Neural progenitor cell (in vitro differentiated cells): ENCODE results near the gene CCND2. TPM values are rescaled to one million over a fixed set of nuclear protein-coding genes. Genes with fewer than 3 reads are reported as not detected.

Source experiments
- DNase-seq: peaks from one replicate; pipeline ENCODE4 v3.0.0-alpha.2; 2016; ENCODE audit warnings: low spot score
- H2AFZ ChIP-seq: fragments of 200-600 bp; sonication (generic); replicated peaks from 2 replicates; pipeline ENCODE4 v1.6.1; 2016; ENCODE audit warnings: antibody characterized with exemption
- H3F3A ChIP-seq: fragments of 200-600 bp; sonication (generic); 2 replicates; pipeline ENCODE4 v1.6.1; 2016; ENCODE audit warnings: antibody characterized with exemption, low read depth
- H3K27ac ChIP-seq: fragments of 200-600 bp; sonication (generic); 2 replicates; pipeline ENCODE4 v1.5.1; 2016; ENCODE audit warnings: mild to moderate bottlenecking
- H3K27me3 ChIP-seq: fragments of 200-600 bp; sonication (generic); 2 replicates; pipeline ENCODE4 v1.6.1; 2016; ENCODE audit warnings: mild to moderate bottlenecking, moderate library complexity
- H3K36me3 ChIP-seq: fragments of 200-600 bp; sonication (generic); 2 replicates; pipeline ENCODE4 v1.5.1; 2016
- H3K4me1 ChIP-seq: fragments of 200-600 bp; sonication (generic); 2 replicates; pipeline ENCODE4 v1.6.1; 2016; ENCODE audit warnings: mixed run types
- H3K4me2 ChIP-seq: fragments of 200-600 bp; sonication (generic); 2 replicates; pipeline ENCODE4 v1.6.1; 2016
- H3K4me3 ChIP-seq: fragments of 200-600 bp; sonication (generic); 2 replicates; pipeline ENCODE4 v1.5.1; 2016
- H3K79me2 ChIP-seq: fragments of 200-600 bp; sonication (generic); 2 replicates; pipeline ENCODE4 v1.6.1; 2016; ENCODE audit warnings: low read depth
- H3K9ac ChIP-seq: fragments of 200-600 bp; sonication (generic); 2 replicates; pipeline ENCODE4 v1.6.1; 2016
- H3K9me3 ChIP-seq: fragments of 200-600 bp; sonication (generic); 2 replicates; pipeline ENCODE4 v1.5.1; 2016; ENCODE audit warnings: low read depth
- H4K20me1 ChIP-seq: fragments of 200-600 bp; sonication (generic); 2 replicates; pipeline ENCODE4 v1.6.1; 2016; ENCODE audit warnings: low read depth
- H3K27ac Mint-ChIP-seq: 3 replicates; pipeline ENCODE4 v1.8.0; 2021; ENCODE audit warnings: mixed read lengths
- H3K27me3 Mint-ChIP-seq: 2 replicates; pipeline ENCODE4 v1.8.0; 2022; ENCODE audit warnings: low read depth, mild to moderate bottlenecking, inconsistent platforms, moderate library complexity, mixed read lengths; ENCODE audit not compliant: insufficient read depth
- H3K36me3 Mint-ChIP-seq: 3 replicates; pipeline ENCODE4 v1.8.0; 2021; ENCODE audit warnings: mixed read lengths
- H3K4me1 Mint-ChIP-seq: 3 replicates; pipeline ENCODE4 v1.8.0; 2021; ENCODE audit warnings: mixed read lengths
- H3K4me3 Mint-ChIP-seq: 3 replicates; pipeline ENCODE4 v1.8.0; 2021; ENCODE audit warnings: mild to moderate bottlenecking, moderate library complexity, mixed read lengths
- H3K9me3 Mint-ChIP-seq: 3 replicates; pipeline ENCODE4 v1.8.0; 2020; ENCODE audit warnings: mixed read lengths
- EZH2 ChIP-seq: fragments of 200-600 bp; sonication (generic); IDR thresholded peaks from 2 replicates; pipeline ENCODE4 v1.6.1; 2017; ENCODE audit warnings: antibody characterized with exemption, mild to moderate bottlenecking, moderate library complexity
- EZH2phosphoT487 ChIP-seq: fragments of 200-600 bp; sonication (generic); IDR thresholded peaks from 2 replicates; pipeline ENCODE4 v1.6.1; 2017; ENCODE audit warnings: antibody characterized with exemption
- total RNA-seq: library from RNA; depleted of rRNA; stranded (reverse); fragments of >200 nt; gene quantifications from 2 replicates; pipeline ENCODE4 v1.2.3, GENCODE V29; 2015; ENCODE audit warnings: low replicate concordance
- TF ChIP-seq, protein P1 (sequence below): fragments of 200-600 bp; sonication (generic); IDR thresholded peaks from 2 replicates; pipeline ENCODE4 v1.5.1; 2017; ENCODE audit warnings: antibody characterized with exemption, mild to moderate bottlenecking

CCND2 gene
- total RNA-seq, 1 donor from 2014 or later: 95.8 TPM

DNA sequence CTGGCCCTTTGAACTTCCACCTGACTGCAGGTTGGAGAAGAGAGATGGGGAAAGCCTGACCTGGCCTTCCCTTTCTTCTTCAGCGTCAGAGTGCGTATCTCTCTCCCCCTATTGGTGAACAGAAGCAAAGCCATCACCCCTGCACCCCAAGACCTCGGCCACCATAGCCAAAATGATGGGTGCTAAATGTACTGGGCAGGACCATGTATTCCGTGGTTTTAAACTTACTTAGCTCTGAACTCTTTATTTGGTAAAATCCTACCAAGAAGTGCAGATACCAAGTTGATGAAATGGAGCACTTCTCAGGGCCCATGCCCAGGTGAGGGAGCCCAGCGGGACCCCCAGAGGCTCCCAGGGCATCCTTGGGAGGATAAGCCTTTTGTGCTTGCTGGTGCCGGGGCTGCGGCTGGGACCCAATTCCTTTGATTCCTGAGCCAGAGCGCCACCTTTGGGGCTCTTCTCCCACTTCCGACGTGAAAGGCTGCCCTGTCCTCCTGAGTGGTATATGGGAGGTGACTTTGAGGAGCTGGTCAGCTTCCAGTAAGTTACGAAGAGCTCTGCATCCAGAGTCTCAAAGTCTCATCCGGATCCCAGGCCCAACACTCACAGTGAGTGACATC lies 9.4 kb downstream of the CCND2 start:
- Mint-ChIP-seq H3K27ac (no peak overlapping the region), H3K4me1 (peaks cover 81% of the 10 kb centered on the region), H3K4me3 (no peak overlapping the region), H3K9me3 (no peaks in the 10 kb centered on the region), H3K36me3 (peaks cover 75% of the 10 kb centered on the region), H3K27me3 (peaks cover 12% of the 10 kb centered on the region)
- H3K36me3 ChIP-seq: no peaks in the 10 kb centered on the region
- H4K20me1 ChIP-seq: peaks cover 95% of the 10 kb centered on the region
- TF ChIP-seq, protein P1, sequence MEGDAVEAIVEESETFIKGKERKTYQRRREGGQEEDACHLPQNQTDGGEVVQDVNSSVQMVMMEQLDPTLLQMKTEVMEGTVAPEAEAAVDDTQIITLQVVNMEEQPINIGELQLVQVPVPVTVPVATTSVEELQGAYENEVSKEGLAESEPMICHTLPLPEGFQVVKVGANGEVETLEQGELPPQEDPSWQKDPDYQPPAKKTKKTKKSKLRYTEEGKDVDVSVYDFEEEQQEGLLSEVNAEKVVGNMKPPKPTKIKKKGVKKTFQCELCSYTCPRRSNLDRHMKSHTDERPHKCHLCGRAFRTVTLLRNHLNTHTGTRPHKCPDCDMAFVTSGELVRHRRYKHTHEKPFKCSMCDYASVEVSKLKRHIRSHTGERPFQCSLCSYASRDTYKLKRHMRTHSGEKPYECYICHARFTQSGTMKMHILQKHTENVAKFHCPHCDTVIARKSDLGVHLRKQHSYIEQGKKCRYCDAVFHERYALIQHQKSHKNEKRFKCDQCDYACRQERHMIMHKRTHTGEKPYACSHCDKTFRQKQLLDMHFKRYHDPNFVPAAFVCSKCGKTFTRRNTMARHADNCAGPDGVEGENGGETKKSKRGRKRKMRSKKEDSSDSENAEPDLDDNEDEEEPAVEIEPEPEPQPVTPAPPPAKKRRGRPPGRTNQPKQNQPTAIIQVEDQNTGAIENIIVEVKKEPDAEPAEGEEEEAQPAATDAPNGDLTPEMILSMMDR: no peak
- TF ChIP-seq EZH2 (no peak), EZH2phosphoT487 (no peak)
- no peak overlapping the region for H3K4me3 ChIP-seq
- no peaks in the 10 kb centered on the region for H3K9me3 ChIP-seq
- no peak for DNase-seq
- peaks cover 6% of the 10 kb centered on the region for H3K4me1 ChIP-seq
- H3K27ac ChIP-seq: no peak overlapping the region
- no peaks in the 10 kb centered on the region for H3F3A ChIP-seq
- no peaks in the 10 kb centered on the region for H3K27me3 ChIP-seq
- H2AFZ ChIP-seq: no peak overlapping the region
- no peak overlapping the region for H3K4me2 ChIP-seq
- H3K79me2 ChIP-seq: peaks cover 31% of the 10 kb centered on the region
- no peak overlapping the region for H3K9ac ChIP-seq

DNA sequence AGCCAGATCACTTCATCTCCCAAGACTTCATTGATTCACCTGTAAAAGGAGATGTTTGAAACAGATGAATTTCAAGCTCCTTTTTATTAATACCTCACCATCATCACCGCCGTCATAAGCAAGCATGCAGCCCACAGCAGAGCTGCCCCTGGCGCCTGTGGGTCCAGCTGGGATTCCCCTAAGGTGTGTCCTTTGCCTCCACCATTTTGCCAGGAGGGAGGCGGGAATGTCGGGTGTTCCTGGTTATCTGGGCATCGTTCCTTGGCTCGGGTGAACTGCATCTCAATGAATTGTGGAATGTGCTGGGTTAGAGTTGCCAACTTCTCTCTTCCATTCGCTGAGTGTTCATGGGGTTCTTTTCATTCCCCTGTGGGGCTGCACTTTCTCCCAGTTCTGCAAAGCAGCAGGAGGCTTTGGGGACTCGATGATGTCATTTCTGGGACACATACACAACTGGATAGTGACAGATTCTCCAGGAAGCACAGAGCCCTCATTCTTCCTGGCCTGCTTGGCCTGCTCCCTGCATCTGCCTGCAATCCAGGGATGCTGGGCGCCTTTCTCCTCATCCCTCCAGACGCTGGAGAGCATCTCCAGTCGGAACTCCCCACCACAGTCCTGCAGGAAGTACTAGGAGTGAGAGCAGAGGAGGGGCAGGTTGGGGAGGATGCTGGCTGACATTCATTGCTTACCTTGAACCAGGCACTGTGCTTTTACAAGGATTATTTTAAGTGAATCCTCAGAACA lies 10.1 kb downstream of the CCND2 start:
- H4K20me1 ChIP-seq: peaks cover 95% of the 10 kb centered on the region
- no peak overlapping the region for H3K27ac Mint-ChIP-seq
- H3K27me3 ChIP-seq: no peaks in the 10 kb centered on the region
- H2AFZ ChIP-seq: no peak overlapping the region
- H3F3A ChIP-seq: peaks cover 2% of the 10 kb centered on the region
- peaks cover 27% of the 10 kb centered on the region for H3K79me2 ChIP-seq
- H3K4me2 ChIP-seq: no peak overlapping the region
- no peak for DNase-seq
- TF ChIP-seq, protein P1: no peak
- no peak for TF ChIP-seq EZH2phosphoT487
- TF ChIP-seq EZH2: no peak
- H3K4me3 ChIP-seq: no peak overlapping the region
- H3K4me3 Mint-ChIP-seq: no peak overlapping the region
- H3K27me3 Mint-ChIP-seq: peaks cover 12% of the 10 kb centered on the region
- no peak overlapping the region for H3K27ac ChIP-seq
- peaks cover 12% of the 10 kb centered on the region for H3K4me1 ChIP-seq
- H3K9me3 ChIP-seq: no peaks in the 10 kb centered on the region
- no peak overlapping the region for H3K9ac ChIP-seq
- H3K36me3 Mint-ChIP-seq: peaks cover 77% of the 10 kb centered on the region
- peaks cover 81% of the 10 kb centered on the region for H3K4me1 Mint-ChIP-seq
- H3K36me3 ChIP-seq: no peaks in the 10 kb centered on the region
- H3K9me3 Mint-ChIP-seq: no peaks in the 10 kb centered on the region

DNA sequence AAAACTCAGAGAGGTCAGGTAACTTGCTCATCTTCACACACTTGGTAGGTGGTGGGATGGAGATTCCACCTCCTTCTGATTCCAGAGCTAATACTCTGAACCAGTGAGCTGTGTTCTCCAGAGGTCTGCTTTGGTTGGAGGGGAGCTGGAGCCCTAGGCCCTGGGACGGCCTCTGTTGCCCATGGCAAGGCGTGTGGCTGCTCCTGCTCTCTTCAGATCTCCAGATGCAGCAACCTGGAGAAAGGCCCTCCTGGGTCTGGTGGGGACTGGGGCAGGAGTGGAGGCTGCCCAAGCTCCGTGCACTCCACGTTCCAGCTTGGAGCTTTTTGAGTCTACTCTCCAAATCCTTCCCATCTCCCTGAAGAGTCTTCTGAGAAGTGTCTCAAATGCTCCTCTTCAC lies 10.7 kb downstream of the CCND2 start:
- H3K4me2 ChIP-seq: no peak overlapping the region
- no peak for DNase-seq
- no peak overlapping the region for H2AFZ ChIP-seq
- Mint-ChIP-seq H3K36me3 (peaks cover 77% of the 10 kb centered on the region), H3K4me1 (peaks cover 81% of the 10 kb centered on the region), H3K27me3 (peaks cover 11% of the 10 kb centered on the region), H3K9me3 (no peaks in the 10 kb centered on the region), H3K27ac (no peak overlapping the region), H3K4me3 (no peak overlapping the region)
- H3K79me2 ChIP-seq: peaks cover 22% of the 10 kb centered on the region
- TF ChIP-seq, protein P1: no peak
- no peak for TF ChIP-seq EZH2phosphoT487
- no peak for TF ChIP-seq EZH2
- H3K27me3 ChIP-seq: no peaks in the 10 kb centered on the region
- H3K36me3 ChIP-seq: no peaks in the 10 kb centered on the region
- H4K20me1 ChIP-seq: peaks cover 95% of the 10 kb centered on the region
- peaks cover 18% of the 10 kb centered on the region for H3K4me1 ChIP-seq
- H3K27ac ChIP-seq: no peak overlapping the region
- H3K4me3 ChIP-seq: no peak overlapping the region
- peaks cover 6% of the 10 kb centered on the region for H3F3A ChIP-seq
- no peak overlapping the region for H3K9ac ChIP-seq
- H3K9me3 ChIP-seq: no peaks in the 10 kb centered on the region
